Smooth muscle cell of the brain vasculature (primary cell): ENCODE data around the gene ZNF141.
"Not testable (repeated sequence)": the region's sequence is repeated elsewhere in the genome, so short reads cannot be mapped to it uniquely, and the experiment has no call there.

ENCODE experiments used
- DNase-seq: peaks from one replicate; pipeline ENCODE4 v3.0.0-alpha.2; 2012; ENCODE audit warnings: low read depth, low spot score

The ZNF141 gene

GRCh38 chr4:385934-386707 lies 48.5 kb downstream of the ZNF141 start:
- DNase-seq: no peak

- no peak for DNase-seq
These were observed 49.1 kb downstream of the ZNF141 start for GRCh38 chr4:386708-387105.

- DNase-seq: no peak
These were observed 66.4 kb downstream of the ZNF141 start for GRCh38 chr4:404006-404405.

GRCh38 chr4:408321-408720 lies 70.7 kb downstream of the ZNF141 start:
- DNase-seq: not testable (repeated sequence)

GRCh38 chr4:422587-422986 lies 85.0 kb downstream of the ZNF141 start:
- no peak for DNase-seq
